WTC11 (cell line): ENCODE data around the gene PSMD13.

Experiments used
- CREB1 ChIP-seq: sonication (generic); formaldehyde crosslinking; IDR thresholded peaks from 2 replicates; pipeline ENCODE4 v1.8.0; 2023; ENCODE audit warnings: mild to moderate bottlenecking, missing genetic modification reagents
- CTCF ChIP-seq: fragments of 200-600 bp; IDR thresholded peaks from 2 replicates; pipeline ENCODE4 v1.8.0; 2022; ENCODE audit warnings: antibody characterized with exemption
- ESRRA ChIP-seq: sonication (generic); formaldehyde crosslinking; IDR thresholded peaks from 2 replicates; pipeline ENCODE4 v1.8.1; 2022; ENCODE audit warnings: mild to moderate bottlenecking, missing genetic modification reagents, borderline replicate concordance
- ETV6 ChIP-seq: sonication (generic); formaldehyde crosslinking; IDR thresholded peaks from 2 replicates; pipeline ENCODE4 v1.8.1; 2022; ENCODE audit warnings: mild to moderate bottlenecking, missing genetic modification reagents
- IRF2 ChIP-seq: sonication (generic); formaldehyde crosslinking; IDR thresholded peaks from 2 replicates; pipeline ENCODE4 v1.8.0; 2022; ENCODE audit warnings: low read depth, missing genetic modification reagents, borderline replicate concordance
- JUN ChIP-seq: sonication (generic); formaldehyde crosslinking; IDR thresholded peaks from 2 replicates; pipeline ENCODE4 v1.8.0; 2023; ENCODE audit warnings: mild to moderate bottlenecking, missing genetic modification reagents
- NFYB ChIP-seq: sonication (generic); formaldehyde crosslinking; conservative IDR thresholded peaks from 2 replicates; pipeline ENCODE4 v1.8.0; 2022; ENCODE audit warnings: low read depth, missing genetic modification reagents
- USF1 ChIP-seq: sonication (generic); formaldehyde crosslinking; IDR thresholded peaks from 2 replicates; pipeline ENCODE4 v1.8.0; 2022; ENCODE audit warnings: mild to moderate bottlenecking, missing genetic modification reagents
- ZBTB21 ChIP-seq: sonication (generic); formaldehyde crosslinking; IDR thresholded peaks from 2 replicates; pipeline ENCODE4 v1.8.1; 2023; ENCODE audit warnings: mild to moderate bottlenecking, missing genetic modification reagents, borderline replicate concordance
- ZBTB43 ChIP-seq: sonication (generic); formaldehyde crosslinking; IDR thresholded peaks from 2 replicates; pipeline ENCODE4 v1.8.1; 2023; ENCODE audit warnings: mild to moderate bottlenecking, missing genetic modification reagents
- ZNF121 ChIP-seq: sonication (generic); formaldehyde crosslinking; IDR thresholded peaks from 2 replicates; pipeline ENCODE4 v1.8.0; 2023; ENCODE audit warnings: missing genetic modification reagents
- TF ChIP-seq, protein P1 (sequence below): fragments of 250-450 bp; sonication (Bioruptor Pico); IDR thresholded peaks from 2 replicates; pipeline ENCODE4 v1.8.0; 2021; ENCODE audit warnings: mild to moderate bottlenecking
- TF ChIP-seq, protein P2 (sequence below): sonication (generic); formaldehyde crosslinking; IDR thresholded peaks from 2 replicates; pipeline ENCODE4 v1.8.0; 2022; ENCODE audit warnings: mild to moderate bottlenecking, missing genetic modification reagents
- TF ChIP-seq, protein P3 (sequence below): sonication (generic); formaldehyde crosslinking; conservative IDR thresholded peaks from 2 replicates; pipeline ENCODE4 v1.8.1; 2023; ENCODE audit warnings: mild to moderate bottlenecking, low read depth, missing genetic modification reagents, moderate library complexity

- TF ChIP-seq, protein P1, sequence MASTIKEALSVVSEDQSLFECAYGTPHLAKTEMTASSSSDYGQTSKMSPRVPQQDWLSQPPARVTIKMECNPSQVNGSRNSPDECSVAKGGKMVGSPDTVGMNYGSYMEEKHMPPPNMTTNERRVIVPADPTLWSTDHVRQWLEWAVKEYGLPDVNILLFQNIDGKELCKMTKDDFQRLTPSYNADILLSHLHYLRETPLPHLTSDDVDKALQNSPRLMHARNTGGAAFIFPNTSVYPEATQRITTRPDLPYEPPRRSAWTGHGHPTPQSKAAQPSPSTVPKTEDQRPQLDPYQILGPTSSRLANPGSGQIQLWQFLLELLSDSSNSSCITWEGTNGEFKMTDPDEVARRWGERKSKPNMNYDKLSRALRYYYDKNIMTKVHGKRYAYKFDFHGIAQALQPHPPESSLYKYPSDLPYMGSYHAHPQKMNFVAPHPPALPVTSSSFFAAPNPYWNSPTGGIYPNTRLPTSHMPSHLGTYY (CRISPR knock-in tag), result no peak
- TF ChIP-seq ZBTB43 (CRISPR knock-in tag) (no peak), CTCF (no peak), CREB1 (CRISPR knock-in tag) (no peak), ETV6 (CRISPR knock-in tag) (no peak), USF1 (CRISPR knock-in tag) (no peak), JUN (CRISPR knock-in tag) (no peak), ZNF121 (CRISPR knock-in tag) (no peak), IRF2 (no peak), NFYB (no peak), ZBTB21 (CRISPR knock-in tag) (no peak), ESRRA (CRISPR knock-in tag) (no peak)
- TF ChIP-seq, protein P2, sequence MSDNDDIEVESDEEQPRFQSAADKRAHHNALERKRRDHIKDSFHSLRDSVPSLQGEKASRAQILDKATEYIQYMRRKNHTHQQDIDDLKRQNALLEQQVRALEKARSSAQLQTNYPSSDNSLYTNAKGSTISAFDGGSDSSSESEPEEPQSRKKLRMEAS, result no peak
- TF ChIP-seq, protein P3, sequence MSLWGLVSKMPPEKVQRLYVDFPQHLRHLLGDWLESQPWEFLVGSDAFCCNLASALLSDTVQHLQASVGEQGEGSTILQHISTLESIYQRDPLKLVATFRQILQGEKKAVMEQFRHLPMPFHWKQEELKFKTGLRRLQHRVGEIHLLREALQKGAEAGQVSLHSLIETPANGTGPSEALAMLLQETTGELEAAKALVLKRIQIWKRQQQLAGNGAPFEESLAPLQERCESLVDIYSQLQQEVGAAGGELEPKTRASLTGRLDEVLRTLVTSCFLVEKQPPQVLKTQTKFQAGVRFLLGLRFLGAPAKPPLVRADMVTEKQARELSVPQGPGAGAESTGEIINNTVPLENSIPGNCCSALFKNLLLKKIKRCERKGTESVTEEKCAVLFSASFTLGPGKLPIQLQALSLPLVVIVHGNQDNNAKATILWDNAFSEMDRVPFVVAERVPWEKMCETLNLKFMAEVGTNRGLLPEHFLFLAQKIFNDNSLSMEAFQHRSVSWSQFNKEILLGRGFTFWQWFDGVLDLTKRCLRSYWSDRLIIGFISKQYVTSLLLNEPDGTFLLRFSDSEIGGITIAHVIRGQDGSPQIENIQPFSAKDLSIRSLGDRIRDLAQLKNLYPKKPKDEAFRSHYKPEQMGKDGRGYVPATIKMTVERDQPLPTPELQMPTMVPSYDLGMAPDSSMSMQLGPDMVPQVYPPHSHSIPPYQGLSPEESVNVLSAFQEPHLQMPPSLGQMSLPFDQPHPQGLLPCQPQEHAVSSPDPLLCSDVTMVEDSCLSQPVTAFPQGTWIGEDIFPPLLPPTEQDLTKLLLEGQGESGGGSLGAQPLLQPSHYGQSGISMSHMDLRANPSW (CRISPR knock-in tag), result no peak
These were observed 36.4 kb upstream of the PSMD13 start for GRCh38 chr11:200224-201003.
